ENCODE measurements around the gene GLIS2.

The GLIS2 gene

DNA sequence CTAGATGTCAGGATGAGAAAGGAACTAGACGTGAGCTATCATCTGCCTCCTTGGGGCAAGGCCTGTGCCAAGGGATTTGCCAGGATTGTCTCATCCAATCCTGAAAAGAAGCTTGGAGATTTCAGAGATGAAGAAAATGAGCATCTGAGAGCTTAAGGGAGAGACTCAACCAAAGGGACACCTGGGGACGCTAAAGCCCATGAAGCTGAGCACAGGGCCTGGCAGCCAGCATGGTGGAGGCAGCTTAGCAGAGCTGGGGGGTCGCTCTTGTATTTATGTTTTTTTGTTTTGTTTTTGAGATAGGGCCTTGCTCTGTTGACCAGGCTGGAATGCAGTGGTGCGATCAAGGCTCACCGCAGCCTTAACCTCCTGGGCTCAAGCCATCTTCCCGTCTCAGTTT, 18.4 kb upstream of the GLIS2 start:
- DNase-seq (ENCODE audit: low read depth in 2 of 2) = no peak

DNA sequence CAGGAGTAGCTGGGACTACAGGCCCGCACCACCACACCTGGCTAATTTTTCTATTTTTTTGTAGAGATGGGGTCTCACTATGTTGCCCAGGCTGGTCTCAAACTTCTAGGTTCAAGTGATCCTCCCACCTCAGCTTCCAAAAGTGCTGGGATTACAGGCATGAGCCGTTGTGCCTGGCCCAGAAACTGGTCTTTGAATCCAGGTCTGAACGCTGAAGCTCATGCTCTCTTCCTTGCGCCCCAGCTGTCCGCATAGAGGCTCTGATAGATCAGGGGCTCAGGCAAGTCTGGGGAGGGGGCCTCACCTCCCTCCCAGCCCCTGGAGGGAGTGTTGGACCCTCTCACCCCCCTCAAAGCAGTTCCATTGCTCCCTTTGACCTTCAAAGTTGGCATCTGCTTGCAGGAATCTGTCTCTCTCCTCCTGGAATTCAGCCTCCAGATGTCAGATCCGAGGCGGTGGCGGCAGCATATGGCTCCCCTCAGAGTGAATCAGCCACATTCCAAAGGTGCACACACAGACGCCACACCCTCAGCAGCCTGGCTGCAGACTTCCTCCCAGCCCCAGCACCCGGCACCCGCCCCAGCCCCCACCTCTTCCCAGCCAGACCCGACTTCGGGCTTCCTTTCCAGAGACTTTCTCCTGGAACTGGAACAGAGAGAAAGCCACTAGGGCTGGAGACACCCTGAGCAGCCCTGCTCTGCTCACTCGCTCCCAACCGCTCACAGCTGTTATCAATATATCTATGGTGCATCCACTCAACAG, 16.9 kb upstream of the GLIS2 start:
- peak; percentile 89 to 90 for DNase-seq (ENCODE audit: low read depth in 2 of 2)

DNA sequence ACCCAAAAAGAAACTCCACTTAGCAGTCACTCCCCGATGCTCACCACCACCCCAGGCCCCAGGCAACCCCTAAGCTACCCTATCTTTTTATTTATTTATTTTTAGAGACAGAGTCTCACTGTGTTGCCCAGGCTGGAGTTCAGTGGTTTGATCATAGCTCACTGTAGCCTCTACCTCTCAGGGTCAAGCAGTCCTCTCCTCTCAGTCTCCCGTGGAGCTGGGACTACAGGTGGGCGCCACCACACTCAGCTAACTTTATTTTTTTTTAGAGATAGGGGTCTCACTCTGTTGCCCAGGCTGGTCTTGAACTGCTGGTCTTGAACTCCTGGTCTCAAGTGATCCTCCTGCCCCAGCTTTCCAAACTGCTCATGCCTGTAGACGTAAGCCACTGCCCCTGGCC, 14.7 kb upstream of the GLIS2 start:
- DNase-seq (ENCODE audit: low read depth in 2 of 2) = no peak

DNA sequence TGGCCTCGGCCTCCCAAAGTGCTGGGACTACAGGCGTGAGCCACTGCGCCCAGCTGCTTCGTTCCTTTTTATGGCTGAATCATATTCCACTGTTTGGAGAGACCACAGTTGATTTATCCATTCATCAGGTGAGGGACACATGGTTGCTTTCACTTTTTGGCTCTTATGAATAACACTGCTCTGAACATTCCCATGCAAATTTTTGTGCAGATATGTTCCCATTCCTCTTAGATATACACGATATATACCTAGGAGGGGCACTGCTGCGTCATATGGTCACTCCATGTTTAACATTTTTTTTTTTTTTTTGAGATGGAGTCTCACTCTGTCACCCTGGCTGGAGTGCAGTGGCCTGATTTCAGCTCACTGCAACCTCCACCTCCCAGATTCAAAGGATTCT, 13.9 kb upstream of the GLIS2 start:
- no peak for DNase-seq (ENCODE audit: low read depth in 2 of 2)

DNA sequence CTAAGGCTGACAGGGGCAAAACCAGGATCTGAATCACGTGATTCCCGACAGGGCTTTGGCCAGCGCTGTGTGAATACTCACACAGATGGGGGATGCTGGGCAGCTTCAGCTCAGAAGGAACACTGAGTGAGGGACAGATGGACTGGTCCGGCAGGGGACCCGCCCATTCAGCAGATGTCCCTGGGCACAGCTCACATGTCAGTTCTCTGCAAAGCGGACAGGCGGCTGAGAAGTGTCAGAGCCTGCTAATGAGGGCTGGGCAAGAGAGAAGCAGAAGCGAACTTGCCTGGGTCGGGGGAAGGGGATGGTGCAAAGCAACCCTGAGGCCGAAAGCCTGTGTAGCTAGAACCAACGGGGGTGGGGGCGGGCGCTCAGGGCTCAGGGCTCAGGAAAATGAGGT, 11.9 kb upstream of the GLIS2 start:
- no peak for DNase-seq (ENCODE audit: low read depth in 2 of 2)

DNA sequence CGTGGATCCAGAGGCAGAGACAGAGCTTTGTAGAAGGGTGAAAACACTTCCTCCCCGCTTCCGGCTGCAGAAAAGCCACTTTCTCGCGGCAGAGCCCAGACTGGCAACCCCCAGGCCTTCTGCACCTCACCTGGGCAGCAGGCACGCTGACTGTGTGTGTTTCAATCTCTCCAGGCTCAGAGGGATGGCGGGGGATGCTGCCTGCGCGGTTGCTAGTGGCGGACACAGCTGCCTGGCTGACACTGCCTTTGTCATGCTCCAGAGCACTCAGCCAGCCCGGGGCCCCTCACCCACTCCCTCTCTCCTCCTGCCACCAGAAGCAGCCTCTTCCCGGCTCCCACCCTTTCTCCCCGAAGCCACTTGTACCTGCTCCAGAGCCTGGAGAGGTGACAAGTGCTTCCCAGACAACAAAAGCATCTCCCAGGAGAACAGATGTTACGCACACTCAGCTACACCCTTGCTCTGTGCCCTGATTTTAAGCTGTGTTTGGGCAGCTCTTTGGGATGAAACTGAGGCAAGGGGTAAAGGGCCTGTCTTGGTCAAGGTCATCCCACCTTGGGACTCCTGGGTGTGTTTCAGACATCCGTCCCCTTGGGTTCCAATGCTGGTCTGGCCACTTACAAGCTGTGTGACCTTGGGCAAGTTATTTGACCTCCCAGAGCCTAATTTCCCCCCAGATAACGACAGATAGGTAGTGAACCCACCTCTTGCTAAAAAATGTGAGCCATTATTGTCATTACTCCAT, 9.2 kb upstream of the GLIS2 start:
- no peak for DNase-seq (ENCODE audit: low read depth in 2 of 2)

DNA sequence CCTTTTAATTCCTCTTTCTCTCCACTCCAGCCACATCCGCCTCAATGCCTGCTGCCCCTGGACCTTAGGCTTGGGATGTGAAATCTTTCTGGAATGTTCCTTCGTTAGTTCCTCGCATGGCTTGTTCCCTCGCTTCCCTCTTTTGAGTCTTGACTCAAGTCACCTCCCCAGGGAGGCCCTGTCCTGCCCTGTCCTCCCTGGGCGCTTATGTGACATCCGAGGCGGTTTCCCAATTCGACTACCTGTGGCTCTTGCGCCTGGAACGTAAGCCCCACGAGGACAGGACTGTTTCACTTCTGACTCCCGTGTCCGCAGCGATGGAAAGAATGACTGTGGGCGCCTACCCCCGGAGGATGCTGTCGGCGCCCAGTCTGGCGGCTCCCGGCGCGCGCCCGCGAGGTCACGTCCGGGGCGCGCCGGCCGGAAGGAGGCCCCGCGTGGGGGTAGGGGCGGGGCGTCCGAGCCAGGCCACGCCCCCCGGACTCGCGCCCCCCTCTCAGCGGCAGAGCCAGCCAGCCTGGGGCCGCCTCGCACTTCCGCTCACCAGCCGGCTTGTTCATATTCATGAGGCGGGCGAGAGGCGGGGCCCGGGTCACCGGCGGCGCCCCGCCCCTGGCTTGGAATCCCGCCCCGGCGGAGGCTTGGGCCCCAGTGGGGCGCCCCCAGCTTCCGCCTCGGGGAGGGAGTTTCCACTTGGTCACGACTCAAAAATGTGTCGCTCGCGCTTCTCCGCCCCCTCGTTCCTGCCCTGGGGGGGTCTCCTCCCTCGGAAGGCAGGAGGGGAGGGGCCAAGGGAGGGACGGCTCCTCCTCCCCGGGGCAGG, 8.4 kb upstream of the GLIS2 start:
- peak; percentile 91 for DNase-seq (ENCODE audit: low read depth in 2 of 2)

DNA sequence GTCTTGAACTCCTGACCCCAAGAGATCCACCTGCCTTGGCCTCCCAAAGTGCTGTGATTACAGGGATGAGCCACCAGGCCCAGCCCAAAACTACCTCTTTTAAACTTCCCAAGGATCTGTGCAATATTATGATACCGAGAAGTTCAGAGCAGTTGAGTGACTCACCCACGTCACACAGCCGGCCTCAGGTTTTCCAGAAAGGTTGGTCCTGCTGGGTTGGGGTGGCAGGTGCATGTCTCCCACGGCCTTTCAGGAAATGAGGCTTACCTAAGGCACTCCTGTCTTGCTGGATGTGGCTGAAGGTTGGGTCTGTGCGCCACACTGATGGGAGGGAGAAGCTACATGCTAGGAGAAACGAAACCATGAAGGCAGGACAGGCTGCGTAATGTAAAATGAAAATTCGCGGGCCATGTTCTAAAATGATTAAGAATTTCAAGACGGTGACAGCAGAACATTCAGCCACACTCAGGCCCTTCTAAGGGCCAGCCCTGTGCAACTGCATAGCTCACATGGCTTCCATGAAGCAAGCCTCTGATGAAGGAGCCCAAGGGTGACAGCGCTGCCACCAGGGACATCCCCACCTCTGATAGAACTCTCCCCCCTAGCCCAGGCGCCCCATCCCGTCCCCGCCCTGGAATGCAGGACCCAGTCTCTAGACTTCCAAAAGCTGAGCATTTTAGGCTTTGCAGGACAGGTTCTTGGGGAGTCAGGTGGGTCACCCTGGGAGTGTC, 6.6 kb upstream of the GLIS2 start:
- DNase-seq (ENCODE audit: low read depth in 2 of 2) = no peak

DNA sequence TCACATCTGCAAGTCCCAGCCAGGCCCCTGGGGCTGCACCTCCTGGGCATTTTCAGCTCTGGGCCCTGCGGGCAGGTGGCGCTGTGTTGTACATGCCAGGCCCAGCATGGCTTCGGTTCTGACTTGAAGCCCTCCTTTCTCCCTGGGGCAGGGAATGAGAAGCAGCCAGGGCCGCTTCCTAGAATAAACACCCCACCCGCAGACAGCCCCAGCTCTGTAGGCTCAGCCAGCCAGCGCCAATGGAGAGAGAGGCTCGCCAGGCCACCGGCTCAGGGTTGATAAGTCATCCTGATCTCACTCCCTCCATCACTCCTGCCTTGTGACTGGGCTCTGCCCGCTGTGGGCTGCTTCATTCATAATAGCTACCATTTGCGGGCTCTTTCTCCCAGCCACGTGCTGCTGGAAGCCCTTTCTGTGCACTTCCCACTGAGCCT, 6.0 kb upstream of the GLIS2 start:
- DNase-seq (ENCODE audit: low read depth in 2 of 2) = no peak

DNA sequence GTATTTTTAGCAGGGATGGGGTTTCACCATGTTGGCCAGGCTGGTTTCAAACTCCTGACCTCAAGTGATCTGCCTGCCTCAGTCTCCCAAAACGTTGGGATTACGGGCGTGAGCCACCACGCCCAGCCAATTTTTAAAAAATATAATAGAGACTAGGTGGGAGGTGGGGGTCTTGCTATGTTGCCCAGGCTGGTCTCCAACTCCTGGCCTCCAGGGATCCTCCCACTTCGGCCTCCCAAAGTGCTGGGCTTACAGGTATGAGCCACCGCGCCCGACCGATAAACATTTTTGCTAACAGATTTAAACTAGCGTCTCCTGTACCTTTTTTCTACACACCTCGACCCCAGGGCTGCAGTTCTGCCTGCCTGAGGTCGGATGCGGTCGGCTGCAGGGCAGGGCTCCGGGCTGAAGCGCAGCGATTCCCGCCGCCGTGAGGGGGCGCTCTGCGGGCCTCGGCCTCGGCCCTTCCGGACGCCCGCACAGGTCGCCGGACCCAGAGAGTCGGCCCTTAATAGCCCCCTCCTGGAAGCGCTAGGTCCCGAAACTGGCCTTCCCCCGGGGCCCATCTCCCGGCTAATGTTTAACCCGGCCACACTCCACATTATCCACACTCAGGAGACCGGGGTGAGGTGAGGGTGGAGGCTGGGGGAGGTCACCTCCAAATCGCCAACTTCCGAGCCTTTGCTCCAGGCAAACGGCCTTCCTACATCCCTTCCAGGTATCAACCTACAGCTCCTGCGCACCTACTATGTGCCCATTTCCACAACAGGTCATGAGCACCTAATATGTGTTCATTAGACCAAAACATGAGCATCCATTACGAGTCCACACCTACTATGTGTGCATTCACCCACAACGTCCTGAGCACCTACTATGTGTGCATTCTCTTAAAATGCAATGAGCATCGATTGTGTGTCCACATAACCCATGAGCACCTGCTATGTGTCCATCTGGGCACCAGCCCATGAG, 2.0 kb upstream of the GLIS2 start:
- no peak for DNase-seq (ENCODE audit: low read depth in 2 of 2)

DNA sequence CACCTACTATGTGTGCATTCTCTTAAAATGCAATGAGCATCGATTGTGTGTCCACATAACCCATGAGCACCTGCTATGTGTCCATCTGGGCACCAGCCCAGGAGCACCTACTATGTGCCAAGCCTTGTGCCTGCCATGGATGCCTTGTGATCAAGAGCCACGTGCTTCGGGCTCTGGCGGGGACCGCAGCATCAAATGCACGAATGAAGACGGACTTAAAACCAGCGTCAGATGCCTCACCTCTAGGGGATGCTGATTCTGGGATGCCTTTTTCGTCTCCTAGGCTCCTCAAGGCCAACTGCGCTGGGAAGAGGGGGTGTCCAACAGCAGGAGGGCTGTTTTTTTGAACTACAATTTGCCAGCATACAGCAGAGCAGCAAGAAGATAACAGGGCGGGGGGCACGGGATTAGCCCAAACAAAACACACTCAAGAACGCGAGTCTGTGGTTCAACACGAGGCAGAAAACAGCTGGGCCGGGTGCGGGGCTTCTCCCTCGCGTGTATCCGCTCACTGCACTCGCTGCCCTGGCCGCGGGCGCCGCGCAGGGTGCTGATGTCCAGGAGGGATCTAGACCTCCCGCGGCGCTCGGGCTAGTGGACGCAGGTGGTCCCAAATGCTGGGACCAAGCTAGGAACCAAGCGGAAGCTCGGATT, 1.2 kb upstream of the GLIS2 start:
- no peak for DNase-seq (ENCODE audit: low read depth in 2 of 2)

DNA sequence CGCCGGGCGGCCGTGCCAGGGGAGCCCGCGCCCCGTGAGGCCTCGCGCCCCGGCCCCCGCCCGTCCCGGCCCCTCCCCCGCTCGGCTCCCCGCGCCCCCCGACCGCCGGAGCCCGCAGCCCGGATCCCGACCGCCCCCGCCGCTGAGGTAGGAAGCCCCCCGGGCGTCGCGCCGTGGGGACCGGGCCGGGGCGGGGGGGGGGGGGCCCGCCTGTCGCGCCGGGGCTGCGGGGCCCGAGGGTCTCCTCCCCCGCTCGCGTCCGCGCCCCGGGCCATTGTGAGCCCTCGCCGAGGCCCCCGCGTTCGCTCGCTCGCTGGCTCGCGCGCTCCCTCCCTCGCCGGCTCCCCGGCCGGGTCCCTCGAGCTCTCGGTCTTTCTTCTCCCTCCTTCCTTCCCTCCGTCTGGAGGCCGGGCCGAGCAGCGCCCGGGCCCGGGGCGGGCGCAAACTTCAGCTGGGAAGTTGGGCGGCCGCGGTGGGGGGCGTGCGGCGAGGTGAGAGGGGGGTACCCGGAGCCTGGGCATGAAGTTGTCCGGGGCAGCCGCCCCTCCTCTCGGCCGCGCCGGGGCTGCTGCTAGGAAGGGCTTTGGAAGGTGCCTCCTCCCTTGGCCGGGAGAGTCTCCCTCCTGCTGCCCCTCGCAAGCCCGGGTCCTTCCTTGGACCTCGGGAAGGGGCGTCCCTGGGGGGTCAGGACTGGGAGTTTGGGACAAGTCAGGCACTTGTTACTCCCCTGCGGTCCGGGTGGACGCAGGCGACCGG, 419 bp downstream of the GLIS2 start:
- no peak for DNase-seq (ENCODE audit: low read depth in 2 of 2)

DNA sequence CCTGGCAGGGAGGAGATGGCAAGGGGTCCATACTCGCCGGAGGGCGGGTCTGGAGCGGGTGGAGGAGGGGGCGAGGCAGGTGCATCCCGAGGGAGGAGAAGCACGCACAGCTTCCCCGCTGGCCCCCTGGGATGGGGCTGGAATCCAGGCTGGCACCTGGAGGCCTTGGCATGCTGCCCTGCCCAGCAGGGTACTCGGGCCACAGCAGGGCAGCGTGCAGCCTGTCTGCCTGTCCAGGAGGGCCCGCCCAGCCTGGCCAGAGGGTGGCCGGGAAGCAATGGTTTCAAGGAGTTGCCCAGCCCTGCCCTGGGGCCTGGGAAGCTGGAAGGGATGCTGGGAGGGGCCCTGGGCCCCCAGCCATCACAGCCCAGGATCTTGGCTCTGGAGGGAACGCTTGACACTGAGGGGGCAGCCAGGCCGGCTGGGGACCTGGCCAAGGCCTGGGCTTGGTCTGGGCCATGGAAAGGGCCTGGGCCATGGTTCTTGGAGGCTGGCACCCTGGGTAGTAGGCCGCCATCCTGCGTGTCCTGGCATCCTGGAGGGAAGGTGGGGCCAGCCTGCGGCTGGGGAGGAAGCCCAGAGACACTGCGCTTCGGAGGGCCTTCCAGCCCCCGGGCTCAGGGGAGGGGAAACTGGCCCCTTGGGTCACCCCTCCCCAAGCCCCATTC, 1.1 kb downstream of the GLIS2 start:
- no peak for DNase-seq (ENCODE audit: low read depth in 2 of 2)

DNA sequence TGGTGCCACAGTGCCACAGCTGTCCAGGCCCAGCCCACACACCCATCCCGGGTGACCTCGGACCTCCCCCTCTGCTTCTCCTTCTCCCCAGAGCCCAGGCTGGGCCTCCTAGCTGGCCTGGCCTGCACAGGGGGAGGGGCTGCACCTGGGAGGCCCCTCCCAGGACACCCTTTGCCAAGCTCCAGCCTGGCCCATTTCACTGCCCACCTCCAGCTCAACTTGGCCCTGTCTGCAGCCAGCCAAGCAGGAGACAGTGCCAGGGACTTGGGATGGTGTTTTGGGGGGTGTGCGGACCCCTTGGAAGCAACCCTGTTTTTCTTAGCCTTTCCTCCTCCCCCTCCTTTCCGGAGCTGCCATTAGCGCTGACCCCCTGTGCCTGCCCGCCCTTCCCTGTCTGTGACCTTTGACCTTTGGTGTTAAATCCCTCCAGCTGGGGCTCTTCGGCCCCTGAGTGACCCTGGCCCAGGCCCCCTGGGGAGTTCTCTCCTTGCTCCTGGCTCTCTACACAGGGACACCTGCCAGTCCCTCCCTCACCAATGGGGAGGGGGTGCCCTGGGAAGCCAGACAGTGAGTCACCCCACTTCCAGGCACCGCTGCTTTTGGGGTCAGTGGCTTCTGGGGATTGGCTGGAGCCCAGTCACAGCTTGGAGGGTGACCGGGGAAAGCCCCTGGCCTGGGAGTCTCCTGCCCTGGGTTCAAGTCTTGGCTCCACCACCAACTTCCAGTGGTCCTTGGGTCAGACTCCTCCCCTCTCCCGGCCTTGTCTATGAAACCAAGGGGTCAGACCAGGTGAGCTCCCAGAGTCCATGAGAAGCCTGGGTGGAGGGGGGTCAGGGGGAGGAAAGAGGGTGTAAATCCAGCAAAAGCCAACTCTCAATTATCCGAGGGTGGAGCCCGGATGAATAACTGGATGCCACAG, 1.9 kb downstream of the GLIS2 start:
- DNase-seq (ENCODE audit: low read depth in 2 of 2) = no peak

DNA sequence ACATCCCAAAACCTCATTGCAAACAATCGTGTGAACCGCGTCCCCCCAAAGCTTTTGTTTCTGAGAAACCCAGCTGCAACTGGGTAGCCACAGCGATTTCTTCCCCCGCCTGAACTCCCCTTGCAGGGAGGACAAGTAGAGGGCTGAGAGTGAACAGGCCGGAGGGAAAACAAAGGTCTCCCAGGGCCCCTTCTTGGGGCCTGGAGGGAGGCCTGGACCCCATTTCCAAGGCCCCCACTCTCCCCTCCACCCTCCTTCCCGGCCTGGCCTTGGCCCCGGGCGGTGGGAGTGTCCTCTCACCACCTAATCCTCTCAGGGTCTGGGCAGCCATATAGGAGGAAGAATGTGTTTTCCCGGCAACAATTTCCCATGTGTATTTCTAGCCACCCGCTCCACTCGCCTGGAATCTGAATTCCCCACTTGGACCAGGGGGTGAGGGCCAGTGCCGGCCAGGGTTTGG, 2.6 kb downstream of the GLIS2 start:
- no peak for DNase-seq (ENCODE audit: low read depth in 2 of 2)

DNA sequence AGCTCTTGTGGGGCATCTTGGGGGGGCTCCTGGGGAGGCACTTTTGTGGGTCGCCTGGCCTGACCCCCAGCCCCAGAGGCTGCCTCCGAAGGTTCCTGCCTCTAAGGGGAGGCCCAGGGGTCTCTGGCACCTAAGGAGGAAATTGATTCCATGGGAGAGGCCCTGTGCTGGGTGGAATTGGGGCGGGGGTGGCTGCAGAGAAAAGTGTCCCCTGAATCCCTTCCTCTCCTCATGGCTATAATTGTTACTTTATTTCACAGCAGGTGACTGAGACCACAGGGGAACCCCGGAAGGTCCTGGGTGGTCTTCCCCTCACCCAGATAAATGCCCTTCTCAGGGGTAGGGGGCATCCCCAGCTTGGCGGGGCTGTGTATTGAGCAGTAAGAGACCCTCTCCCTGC, 3.1 kb downstream of the GLIS2 start:
- DNase-seq (ENCODE audit: low read depth in 2 of 2) = no peak

All from fibroblast of skin of left quadriceps (primary cell).